BLaER1 (cell line): ENCODE measurements around the gene GDF15.
A peak's percentile ranks its signal among the peaks of the same experiment; 100 is the strongest.

Experiments
- H3K27ac ChIP-seq: shearing (Covaris generic); formaldehyde crosslinking; 2 replicates; pipeline ENCODE4 v1.8.1; 2022
- H3K27me3 ChIP-seq: shearing (Covaris generic); formaldehyde crosslinking; 2 replicates; pipeline ENCODE4 v1.8.1; 2022
- H3K36me3 ChIP-seq: shearing (Covaris generic); formaldehyde crosslinking; 2 replicates; pipeline ENCODE4 v1.8.1; 2022
- H3K4me1 ChIP-seq: shearing (Covaris generic); formaldehyde crosslinking; 2 replicates; pipeline ENCODE4 v1.8.1; 2022
- H3K4me2 ChIP-seq: shearing (Covaris generic); formaldehyde crosslinking; 2 replicates; pipeline ENCODE4 v1.8.1; 2022
- H3K4me3 ChIP-seq: shearing (Covaris generic); formaldehyde crosslinking; 2 replicates; pipeline ENCODE4 v1.8.1; 2022
- H3K9ac ChIP-seq: shearing (Covaris generic); formaldehyde crosslinking; 2 replicates; pipeline ENCODE4 v1.8.1; 2022
- H3K9me3 ChIP-seq: shearing (Covaris generic); formaldehyde crosslinking; 2 replicates; pipeline ENCODE4 v1.8.1; 2022
- H4K20me1 ChIP-seq: shearing (Covaris generic); formaldehyde crosslinking; 2 replicates; pipeline ENCODE4 v1.8.1; 2022
- Cebpa-rat ChIP-seq: shearing (Covaris generic); IDR thresholded peaks from 2 replicates; pipeline ENCODE4 v1.8.1; 2022

Gene GDF15, protein sequence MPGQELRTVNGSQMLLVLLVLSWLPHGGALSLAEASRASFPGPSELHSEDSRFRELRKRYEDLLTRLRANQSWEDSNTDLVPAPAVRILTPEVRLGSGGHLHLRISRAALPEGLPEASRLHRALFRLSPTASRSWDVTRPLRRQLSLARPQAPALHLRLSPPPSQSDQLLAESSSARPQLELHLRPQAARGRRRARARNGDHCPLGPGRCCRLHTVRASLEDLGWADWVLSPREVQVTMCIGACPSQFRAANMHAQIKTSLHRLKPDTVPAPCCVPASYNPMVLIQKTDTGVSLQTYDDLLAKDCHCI

DNA sequence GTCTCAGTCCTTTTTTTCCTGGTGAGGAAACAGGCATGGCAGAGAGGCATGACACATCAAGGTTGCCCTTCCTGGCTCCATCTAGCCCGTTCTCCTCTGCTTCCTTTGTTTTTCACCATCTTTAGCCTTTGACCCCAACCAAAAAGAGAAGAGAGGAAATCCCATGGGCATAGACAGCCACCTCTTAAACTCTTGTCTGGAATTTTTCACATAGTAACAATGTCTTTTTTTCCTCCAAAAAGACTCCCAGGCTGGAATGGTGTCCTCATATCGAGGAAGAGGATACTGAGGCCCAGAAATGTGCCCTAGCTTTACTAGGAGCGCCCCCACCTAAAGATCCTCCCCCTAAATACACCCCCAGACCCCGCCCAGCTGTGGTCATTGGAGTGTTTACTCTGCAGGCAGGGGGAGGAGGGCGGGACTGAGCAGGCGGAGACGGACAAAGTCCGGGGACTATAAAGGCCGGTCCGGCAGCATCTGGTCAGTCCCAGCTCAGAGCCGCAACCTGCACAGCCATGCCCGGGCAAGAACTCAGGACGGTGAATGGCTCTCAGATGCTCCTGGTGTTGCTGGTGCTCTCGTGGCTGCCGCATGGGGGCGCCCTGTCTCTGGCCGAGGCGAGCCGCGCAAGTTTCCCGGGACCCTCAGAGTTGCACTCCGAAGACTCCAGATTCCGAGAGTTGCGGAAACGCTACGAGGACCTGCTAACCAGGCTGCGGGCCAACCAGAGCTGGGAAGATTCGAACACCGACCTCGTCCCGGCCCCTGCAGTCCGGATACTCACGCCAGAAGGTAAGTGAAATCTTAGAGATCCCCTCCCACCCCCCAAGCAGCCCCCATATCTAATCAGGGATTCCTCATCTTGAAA lies at the start of gene GDF15:
Gene GDF15 (plus strand): TSS at position 484 of the 868 bp plus-strand sequence. CDS start 32 bp downstream, at position 516.
- Histone ChIP-seq H3K4me2 (peak within 1 kb of the TSS; percentile 78), H3K4me1 (peaks cover 41% of the 10 kb centered on the region), H3K9me3 (no peaks in the 10 kb centered on the region), H3K27me3 (peaks cover 31% of the 10 kb centered on the region; the same call in 1 of the 2 replicates), H3K36me3 (no peaks in the 10 kb centered on the region), H4K20me1 (no peaks in the 10 kb centered on the region), H3K4me3 (no peak within 1 kb of the TSS), H3K9ac (no peak within 1 kb of the TSS), H3K27ac (no peak within 1 kb of the TSS)
- TF ChIP-seq Cebpa-rat: no peak

DNA sequence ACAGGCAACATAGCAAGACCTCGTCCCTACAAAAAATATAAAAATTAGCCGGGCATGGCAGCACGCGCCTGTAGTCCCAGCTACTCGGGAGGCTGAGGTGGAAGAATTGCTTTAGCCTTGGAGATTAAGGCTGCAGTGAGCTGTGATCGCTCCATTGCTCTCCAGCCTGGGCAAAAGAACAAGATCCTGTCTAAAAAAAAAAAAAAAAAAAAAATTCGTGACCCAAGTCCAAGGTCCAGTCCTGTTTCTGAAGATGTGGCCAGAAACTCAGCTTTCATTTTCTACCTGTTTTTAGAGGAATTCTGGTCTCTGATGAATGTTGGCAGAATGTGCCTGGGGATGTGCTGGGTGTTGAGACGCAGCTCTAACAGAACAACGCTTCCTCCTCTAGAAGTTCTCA lies 47.4 kb upstream of the GDF15 start:
- no peaks in the 10 kb centered on the region; the same call in 1 of the 2 replicates for H3K36me3 ChIP-seq

DNA sequence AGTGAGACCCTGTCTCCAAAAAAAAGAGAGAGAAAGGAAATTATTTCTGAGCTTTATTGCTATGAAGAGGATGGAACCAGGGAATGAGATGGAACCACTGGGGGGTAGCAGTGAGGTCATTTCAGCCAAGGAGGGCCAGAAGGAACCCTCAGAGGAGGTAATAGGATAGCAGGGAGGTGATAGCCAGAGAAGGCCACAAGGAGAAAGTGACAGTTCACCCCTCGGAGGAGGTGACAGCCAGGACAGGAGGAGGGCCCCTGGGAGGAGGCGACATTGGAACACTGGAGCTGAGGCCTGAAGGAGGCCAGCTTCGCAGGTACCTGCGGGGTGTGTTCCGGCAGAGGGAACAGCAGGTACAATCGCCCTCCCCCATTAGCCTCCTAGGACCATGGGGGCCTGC lies 46.2 kb upstream of the GDF15 start:
- Histone ChIP-seq H3K9me3 (no peaks in the 10 kb centered on the region), H4K20me1 (no peaks in the 10 kb centered on the region), H3K27ac (no peak overlapping the region), H3K4me3 (peak overlapping the region; percentile 87; the same call in 1 of the 2 replicates), H3K4me2 (peak overlapping the region; percentile 97), H3K9ac (no peak overlapping the region), H3K36me3 (no peaks in the 10 kb centered on the region; the same call in 1 of the 2 replicates), H3K4me1 (peaks cover 33% of the 10 kb centered on the region), H3K27me3 (no peaks in the 10 kb centered on the region)
- no peak for TF ChIP-seq Cebpa-rat

More for the DNA sequence above, 47.4 kb upstream of the GDF15 start:
- H3K4me1 ChIP-seq: peaks cover 33% of the 10 kb centered on the region
- H3K27me3 ChIP-seq: no peaks in the 10 kb centered on the region
- no peak overlapping the region for H3K27ac ChIP-seq
- no peak for TF ChIP-seq Cebpa-rat
- no peak overlapping the region for H3K4me3 ChIP-seq
- no peak overlapping the region for H3K4me2 ChIP-seq
- H3K9me3 ChIP-seq: no peaks in the 10 kb centered on the region
- no peak overlapping the region for H3K9ac ChIP-seq
- H4K20me1 ChIP-seq: no peaks in the 10 kb centered on the region

DNA sequence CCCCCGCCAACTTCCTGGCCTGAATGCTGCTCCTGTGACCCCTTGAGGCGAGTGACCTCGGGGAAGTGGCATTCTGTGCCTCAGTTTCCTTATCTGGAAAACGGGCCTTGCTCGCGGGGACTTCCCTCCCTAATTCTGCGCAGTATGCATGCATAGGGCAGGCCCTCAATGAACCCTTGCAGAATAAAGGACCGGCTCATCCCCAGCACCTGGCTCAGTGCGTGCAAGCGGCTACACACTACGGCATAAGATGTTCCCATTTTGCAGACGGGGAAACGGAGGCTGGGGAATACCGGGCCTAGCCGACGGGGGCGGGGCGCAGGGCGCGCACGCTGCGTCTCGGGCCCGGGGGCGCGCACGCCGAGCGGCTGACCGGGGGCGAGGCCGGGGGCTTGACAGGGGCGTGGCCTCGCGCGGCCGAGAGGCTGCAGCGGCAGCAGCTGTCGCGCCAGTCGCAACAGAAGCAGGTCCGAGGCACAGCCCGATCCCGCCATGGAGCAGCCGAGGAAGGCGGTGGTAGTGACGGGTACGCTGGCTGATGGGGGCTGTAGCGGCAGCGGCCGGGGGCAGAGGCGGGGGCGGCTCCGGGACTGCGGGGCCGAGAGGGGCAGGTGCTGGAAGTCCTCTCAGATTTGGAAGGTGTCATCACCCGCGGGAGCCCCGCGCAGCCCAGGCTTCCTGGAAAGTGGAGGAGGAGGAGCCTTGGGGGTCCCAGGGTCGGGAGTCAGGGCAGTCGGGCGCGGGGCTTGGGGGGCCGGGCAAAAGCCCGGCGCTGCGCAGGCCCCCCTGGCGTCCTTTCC lies 45.6 kb upstream of the GDF15 start, which contains the start of gene PGPEP1:
Gene PGPEP1 (plus strand): TSS at position 409 of the 800 bp plus-strand sequence. CDS start 84 bp downstream, at position 493.
- peak within 1 kb of the TSS; percentile 78 for H3K9ac ChIP-seq
- peak within 1 kb of the TSS; percentile 65 for H3K27ac ChIP-seq
- no peak for TF ChIP-seq Cebpa-rat
- peak within 1 kb of the TSS; percentile 87 for H3K4me3 ChIP-seq
- no peaks in the 10 kb centered on the region; the same call in 1 of the 2 replicates for H3K36me3 ChIP-seq
- no peaks in the 10 kb centered on the region for H4K20me1 ChIP-seq
- H3K4me2 ChIP-seq: peak within 1 kb of the TSS; percentile 97
- peaks cover 33% of the 10 kb centered on the region for H3K4me1 ChIP-seq
- no peaks in the 10 kb centered on the region for H3K27me3 ChIP-seq
- no peaks in the 10 kb centered on the region for H3K9me3 ChIP-seq

DNA sequence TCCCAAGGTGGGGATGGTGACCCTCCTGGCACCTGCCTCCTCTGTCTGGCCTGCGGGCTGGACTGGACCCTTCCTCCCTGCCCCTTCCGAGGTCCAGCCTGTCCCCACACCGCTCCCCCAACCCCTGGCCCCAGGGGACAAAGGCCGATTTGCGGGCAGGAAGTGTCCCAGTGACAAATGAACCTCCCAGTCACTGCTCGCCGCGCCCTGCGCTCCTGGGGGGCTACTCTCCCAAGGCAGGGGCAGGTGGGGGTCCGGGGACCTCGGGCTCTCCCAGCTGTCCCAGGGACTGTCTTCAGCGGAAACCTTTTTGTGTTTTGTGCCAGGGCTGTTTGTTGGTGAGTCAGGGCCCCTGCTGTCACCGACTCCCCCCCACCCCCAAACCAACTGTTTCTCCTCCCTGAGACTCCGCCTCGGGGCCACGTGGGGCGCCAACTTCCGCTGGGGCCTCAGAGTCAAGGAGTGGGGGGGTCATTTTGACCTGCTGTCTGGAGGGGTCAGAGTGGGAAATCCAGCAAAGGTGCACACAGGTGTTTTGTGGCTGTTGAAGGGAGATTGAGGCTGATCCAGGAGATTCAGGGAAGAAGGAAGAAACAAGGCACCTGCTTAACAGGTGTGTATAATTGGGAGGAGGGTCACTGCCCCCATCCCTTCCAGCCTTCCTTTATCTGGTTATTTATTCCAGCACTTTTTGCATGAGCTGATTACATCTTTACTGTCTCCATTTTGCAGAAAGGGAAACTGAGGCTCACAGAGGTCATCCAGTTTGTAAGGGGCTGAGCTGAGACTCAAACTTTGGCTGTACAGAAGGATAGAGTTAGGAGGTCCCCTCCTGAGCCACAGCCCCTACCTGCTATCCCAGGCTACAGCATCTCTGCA lies 44.7 kb upstream of the GDF15 start:
- H3K27ac ChIP-seq: peak overlapping the region; percentile 65
- TF ChIP-seq Cebpa-rat: no peak

DNA sequence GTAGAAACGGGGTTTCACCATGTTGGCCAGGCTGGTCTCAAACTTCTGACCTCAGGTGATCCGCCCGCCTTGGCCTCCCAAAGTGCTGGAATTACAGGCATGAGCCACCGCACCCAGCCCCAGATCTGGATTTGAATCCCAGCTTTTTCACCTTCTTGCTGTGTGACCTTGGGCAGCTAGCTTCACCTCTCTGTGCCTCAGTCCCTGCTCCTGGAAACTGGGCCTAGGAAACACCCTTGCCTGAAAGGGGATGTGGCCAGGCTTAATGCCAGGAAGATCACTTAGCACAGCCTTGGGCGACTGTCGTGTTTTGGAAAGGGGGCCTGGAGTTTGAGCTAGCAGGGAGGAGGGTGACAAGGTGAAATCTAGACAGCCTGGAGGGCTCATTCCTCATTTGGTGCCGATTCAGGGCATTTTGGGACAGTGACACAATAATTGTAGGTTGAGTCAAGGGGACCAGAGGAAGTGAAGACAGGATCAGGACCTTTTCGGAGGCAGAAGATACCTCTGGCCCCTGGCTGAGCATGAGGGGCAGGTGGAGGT lies 43.8 kb upstream of the GDF15 start:
- H3K27ac ChIP-seq: no peak overlapping the region
- H4K20me1 ChIP-seq: no peaks in the 10 kb centered on the region
- H3K4me2 ChIP-seq: 0 out of 2 replicates have a peak overlapping the region, but pooled peaks have one; percentile 97
- H3K36me3 ChIP-seq: no peaks in the 10 kb centered on the region; the same call in 1 of the 2 replicates
- no peaks in the 10 kb centered on the region for H3K9me3 ChIP-seq
- H3K4me1 ChIP-seq: peaks cover 32% of the 10 kb centered on the region
- no peak overlapping the region for H3K4me3 ChIP-seq
- H3K9ac ChIP-seq: no peak overlapping the region
- TF ChIP-seq Cebpa-rat: no peak
- no peaks in the 10 kb centered on the region for H3K27me3 ChIP-seq

More for the DNA sequence above, 44.7 kb upstream of the GDF15 start:
- Histone ChIP-seq H3K27me3 (no peaks in the 10 kb centered on the region), H3K9ac (peak overlapping the region; percentile 78), H3K9me3 (no peaks in the 10 kb centered on the region), H3K36me3 (no peaks in the 10 kb centered on the region; the same call in 1 of the 2 replicates), H4K20me1 (no peaks in the 10 kb centered on the region), H3K4me2 (peak overlapping the region; percentile 97), H3K4me3 (peak overlapping the region; percentile 87), H3K4me1 (peaks cover 32% of the 10 kb centered on the region)

DNA sequence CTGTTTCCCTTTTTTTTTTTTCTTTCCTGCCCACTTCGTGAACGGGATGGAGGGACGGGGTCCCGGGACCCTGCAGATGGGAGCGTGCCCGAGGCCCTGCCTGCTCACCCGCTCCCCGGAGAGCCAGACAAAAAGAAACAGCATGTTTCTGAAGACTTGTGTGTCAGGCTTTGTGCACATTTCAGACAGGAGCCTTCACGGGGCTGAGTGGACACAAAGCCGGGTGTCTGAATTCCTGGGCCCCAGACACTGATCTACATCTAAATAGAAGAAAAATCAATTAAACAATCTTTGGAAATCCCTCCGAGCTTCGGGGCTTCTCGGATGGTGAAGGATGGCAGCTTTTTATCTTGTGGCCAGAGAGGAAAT lies 41.4 kb upstream of the GDF15 start:
- no peak overlapping the region for H3K4me2 ChIP-seq
- H4K20me1 ChIP-seq: no peaks in the 10 kb centered on the region
- TF ChIP-seq Cebpa-rat: no peak
- no peak overlapping the region; the same call in 1 of the 2 replicates for H3K9ac ChIP-seq
- H3K9me3 ChIP-seq: no peaks in the 10 kb centered on the region
- no peak overlapping the region for H3K4me3 ChIP-seq
- peaks cover 32% of the 10 kb centered on the region for H3K4me1 ChIP-seq
- no peaks in the 10 kb centered on the region; the same call in 1 of the 2 replicates for H3K36me3 ChIP-seq
- no peaks in the 10 kb centered on the region for H3K27me3 ChIP-seq
- no peak overlapping the region for H3K27ac ChIP-seq

DNA sequence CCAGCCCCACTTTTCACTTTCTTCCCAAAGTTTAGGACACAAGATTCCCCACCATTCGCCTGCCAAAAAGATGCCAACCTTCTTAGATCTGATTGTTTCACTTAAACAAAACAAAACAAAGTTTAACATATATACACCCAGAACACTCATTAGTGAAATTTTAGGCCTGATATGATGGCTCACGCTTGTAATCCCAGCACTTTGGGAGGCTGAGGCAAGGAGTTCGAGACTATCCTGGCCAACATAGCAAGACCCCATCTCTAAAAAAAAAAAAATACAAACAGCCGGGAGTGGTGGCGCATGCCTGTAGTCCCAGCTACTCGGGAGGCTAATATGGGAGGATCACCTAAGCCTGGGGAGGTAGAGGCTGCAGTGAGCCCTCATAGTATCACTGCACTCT lies 40.7 kb upstream of the GDF15 start:
- Histone ChIP-seq H4K20me1 (no peaks in the 10 kb centered on the region), H3K27ac (no peak overlapping the region), H3K27me3 (no peaks in the 10 kb centered on the region), H3K9ac (no peak overlapping the region; the same call in 1 of the 2 replicates), H3K4me1 (peaks cover 25% of the 10 kb centered on the region), H3K9me3 (no peaks in the 10 kb centered on the region), H3K36me3 (peaks cover 2% of the 10 kb centered on the region; the same call in 1 of the 2 replicates), H3K4me3 (no peak overlapping the region), H3K4me2 (no peak overlapping the region)
- no peak for TF ChIP-seq Cebpa-rat
